GM12878 (cell line): ENCODE results near the gene LYRM4. TPM values are rescaled to one million over a fixed set of nuclear protein-coding genes. Genes with fewer than 3 reads are reported as not detected.

ENCODE experiments used
- ATAC-seq: fragments of 200-7000 bp; cut with Tn5 transposase; 3 replicates; pipeline ENCODE4 v1.9.1; 2020; ENCODE audit warnings: mild to moderate bottlenecking, moderate library complexity
- BruUV-seq: library from RNA; stranded (reverse); fragments of 400-500 nt; replicated peaks from 2 replicates; lab custom pipeline; 2021; lab: Mats Ljungman, UMichigan
- CTCF ChIA-PET: fragments of 300-600 bp; sonication (Branson Sonifier 250); formaldehyde crosslinking; extraction: SDS; loops from one replicate; lab custom pipeline; 2021; ENCODE audit warnings: inconsistent platforms; lab: Yijun Ruan, JAX
- POLR2A ChIA-PET: fragments of 350-600 bp; formaldehyde crosslinking; extraction: SDS; loops from one replicate; lab custom pipeline; 2021; ENCODE audit warnings: inconsistent platforms; lab: Charles Lee
- RAD21 ChIA-PET: fragments of 300-600 bp; sonication (Branson Sonifier 250); formaldehyde crosslinking; loops from one replicate; lab custom pipeline; 2023; ENCODE audit warnings: antibody characterized with exemption; ENCODE audit not compliant: unreplicated experiment; lab: Charles Lee
- SMC1A ChIA-PET: fragments of 300-600 bp; sonication (Branson Sonifier 250); formaldehyde crosslinking; loops from one replicate; lab custom pipeline; 2023; ENCODE audit not compliant: unreplicated experiment, uncharacterized antibody; lab: Charles Lee
- DNase-seq: peaks from one replicate; pipeline ENCODE4 v3.0.0-alpha.2; 2011; ENCODE audit warnings: low read depth, low spot score
- FAIRE-seq: peaks from 3 replicates; lab custom pipeline; 2011; peaks lifted over from hg19 to GRCh38; lab: Jason Lieb, UNC
- H2AFZ ChIP-seq: 2 replicates; pipeline ENCODE4 v1.6.0; 2011; ENCODE audit warnings: low read depth, low read length, control low read depth; ENCODE audit not compliant: control insufficient read depth
- H3K27ac ChIP-seq: 2 replicates; pipeline ENCODE4 v1.5.1; 2011; ENCODE audit warnings: control low read depth; ENCODE audit not compliant: control insufficient read depth, insufficient read depth
- H3K27me3 ChIP-seq, 2 experiments: replicated peaks in 1 of 2; 2 replicates each; pipeline versions ENCODE4 v1.6.0 to v1.6.1; 2011; ENCODE audit warnings: low read length in 1 of 2; ENCODE audit not compliant: control insufficient read depth in 2 of 2, insufficient read depth in 2 of 2
- H3K36me3 ChIP-seq, 2 experiments: 2 replicates each; pipeline ENCODE4 v1.5.1; 2011; ENCODE audit warnings: low read length in 1 of 2; ENCODE audit not compliant: control insufficient read depth in 2 of 2, insufficient read depth in 2 of 2
- H3K4me1 ChIP-seq: 2 replicates; pipeline ENCODE4 v1.6.1; 2011; ENCODE audit warnings: mild to moderate bottlenecking, low read length, moderate library complexity, mixed read lengths; ENCODE audit not compliant: control insufficient read depth, insufficient read depth
- H3K4me2 ChIP-seq: 2 replicates; pipeline ENCODE4 v1.6.0; 2011; ENCODE audit warnings: control low read depth; ENCODE audit not compliant: control insufficient read depth, insufficient read depth
- H3K4me3 ChIP-seq: fragments of 200-600 bp; sonication (generic); 2 replicates; pipeline ENCODE4 v1.5.1; 2016
- H3K79me2 ChIP-seq: 2 replicates; pipeline ENCODE4 v1.6.0; 2011; ENCODE audit warnings: low read length; ENCODE audit not compliant: control insufficient read depth, insufficient read depth
- H3K9ac ChIP-seq: 2 replicates; pipeline ENCODE4 v1.8.0; 2011; ENCODE audit warnings: low read length, control low read depth, mixed read lengths; ENCODE audit not compliant: control insufficient read depth, insufficient read depth
- H3K9me3 ChIP-seq: replicated peaks from 3 replicates; pipeline ENCODE4 v1.5.1; 2011; ENCODE audit warnings: mild to moderate bottlenecking, low read length; ENCODE audit not compliant: control insufficient read depth, insufficient read depth
- H4K20me1 ChIP-seq: 2 replicates; pipeline ENCODE4 v1.6.0; 2011; ENCODE audit not compliant: control insufficient read depth, insufficient read depth
- BHLHE40 ChIP-seq, 2 experiments: fragments of 450-650 bp in 1 of 2; IDR thresholded peaks; 2 replicates each; pipeline ENCODE4 v1.6.1; 2011 to 2017; ENCODE audit warnings: low read depth in 2 of 2, borderline replicate concordance in 1 of 2, improper control_type of control experiment in 1 of 2, low read length in 1 of 2, mild to moderate bottlenecking in 1 of 2
- CBX5 ChIP-seq: sonication (generic); IDR thresholded peaks from 2 replicates; pipeline ENCODE4 v1.6.1; 2016; ENCODE audit warnings: low read depth, moderate library complexity, mild to moderate bottlenecking, inconsistent platforms
- DPF2 ChIP-seq: fragments of 450-650 bp; IDR thresholded peaks from 2 replicates; pipeline ENCODE4 v1.6.1; 2017; ENCODE audit warnings: mild to moderate bottlenecking
- EP300 ChIP-seq, 2 experiments: fragments of 150-350 bp in 1 of 2; IDR thresholded peaks; 2 replicates each; pipeline ENCODE4 v1.6.1; 2011 to 2012; ENCODE audit warnings: low read depth in 2 of 2, low read length in 2 of 2, borderline replicate concordance in 1 of 2, improper control_type of control experiment in 1 of 2, inconsistent platforms in 1 of 2; ENCODE audit not compliant: control insufficient read depth in 1 of 2
- ESRRA ChIP-seq: IDR thresholded peaks from 2 replicates; pipeline ENCODE4 v1.6.1; 2012; ENCODE audit warnings: mild to moderate bottlenecking, low read length, improper control_type of control experiment
- EZH2 ChIP-seq: IDR thresholded peaks from 2 replicates; pipeline ENCODE4 v1.6.1; 2012; ENCODE audit warnings: low read depth, mild to moderate bottlenecking, control low read depth, inconsistent platforms, low read length, borderline replicate concordance; ENCODE audit not compliant: control insufficient read depth
- FOS ChIP-seq: IDR thresholded peaks from 3 replicates; pipeline ENCODE4 v1.6.1; 2011; ENCODE audit warnings: borderline replicate concordance; ENCODE audit not compliant: insufficient read length; ENCODE audit errors: extremely low read depth
- HCFC1 ChIP-seq: fragments of 150-350 bp; IDR thresholded peaks from 2 replicates; pipeline ENCODE4 v1.6.1; 2014; ENCODE audit warnings: low read length
- JUND ChIP-seq: IDR thresholded peaks from 2 replicates; pipeline ENCODE4 v1.6.1; 2012; ENCODE audit warnings: low read depth, mild to moderate bottlenecking, low read length, improper control_type of control experiment, moderate library complexity
- MEF2A ChIP-seq: IDR thresholded peaks from 2 replicates; pipeline ENCODE4 v1.6.1; 2011; ENCODE audit warnings: low read depth, mild to moderate bottlenecking, low read length, moderate library complexity; ENCODE audit not compliant: insufficient read depth
- MYC ChIP-seq: IDR thresholded peaks from 2 replicates; pipeline ENCODE4 v1.6.1; 2011; ENCODE audit warnings: mild to moderate bottlenecking, low read length, moderate library complexity, inconsistent platforms; ENCODE audit not compliant: insufficient read depth, insufficient replicate concordance, insufficient read length, severe bottlenecking
- NR2C1 ChIP-seq: fragments of 450-650 bp; IDR thresholded peaks from 2 replicates; pipeline ENCODE4 v1.6.1; 2017; ENCODE audit warnings: antibody characterized with exemption, mild to moderate bottlenecking, moderate library complexity
- NR2C2 ChIP-seq: IDR thresholded peaks from 2 replicates; pipeline ENCODE4 v1.6.1; 2011; ENCODE audit warnings: borderline replicate concordance, low read depth; ENCODE audit not compliant: control insufficient read depth, insufficient read length
- PML ChIP-seq: IDR thresholded peaks from 2 replicates; pipeline ENCODE4 v1.6.1; 2012; ENCODE audit warnings: low read length, inconsistent platforms
- TCF12 ChIP-seq: IDR thresholded peaks from 2 replicates; pipeline ENCODE4 v1.6.1; 2011; ENCODE audit warnings: low read depth, mild to moderate bottlenecking, low read length
- ZNF217 ChIP-seq: fragments of 450-650 bp; IDR thresholded peaks from 2 replicates; pipeline ENCODE4 v1.6.1; 2017; ENCODE audit warnings: antibody characterized with exemption, mild to moderate bottlenecking
- ZNF274 ChIP-seq: IDR thresholded peaks from one replicate; pipeline ENCODE4 v1.8.0; 2011; ENCODE audit not compliant: insufficient read length, insufficient read depth
- WGBS: methylation state at CpG from one replicate; pipeline ENCODE4 v1.1.6; 2016; ENCODE audit warnings: low lambda C conversion rate; ENCODE audit not compliant: insufficient replicate concordance, insufficient coverage; ENCODE audit errors: missing lambda C conversion rate; 5-methylcytosine and 5-hydroxymethylcytosine counted together
- in situ Hi-C: fragments of 300-500 bp; cut with MboI; formaldehyde crosslinking; loops from 9 replicates; pipeline ENCODE4 v1.14.3; 2018; ENCODE audit warnings: mixed read lengths
- intact Hi-C: fragments of 100-400 bp; cut with micrococcal nuclease; formaldehyde crosslinking; loops from one replicate; pipeline ENCODE4 v1.14.2; 2022; ENCODE audit not compliant: unreplicated experiment
- polyA plus RNA-seq, 11 experiments: library from polyadenylated mRNA; depleted of rRNA in 4 of 11; unstranded in 6 of 11; stranded (reverse) in 5 of 11; fragments of >200 nt; fragmentation: Nextera tagmentation in 4 of 11; fragmentation: Illumina TruSeq in 1 of 11; extraction: Ambion mirVana in 4 of 11; extraction: Trizol in 1 of 11; gene quantifications; 1 replicate in 1 of 11; 2 replicates in 10 of 11; pipeline versions ENCODE4 v1.2.1 to v1.2.3, GENCODE V29; 2011 to 2016; ENCODE audit warnings: inconsistent platforms in 2 of 11, missing spikeins in 2 of 11, low read depth in 1 of 11
- total RNA-seq, 4 experiments: library from RNA; depleted of rRNA in 3 of 4; stranded (reverse); fragments of >200 nt in 3 of 4; fragmentation: Illumina TruSeq in 1 of 4; extraction: Trizol in 1 of 4; gene quantifications; 2 replicates each; pipeline versions ENCODE4 v1.2.1 to v1.2.3, GENCODE V29; 2013 to 2021
- TF ChIP-seq, protein P1 (sequence below): IDR thresholded peaks from 2 replicates; pipeline ENCODE4 v1.6.1; 2012; ENCODE audit warnings: improper control_type of control experiment, low read depth, low read length; ENCODE audit not compliant: insufficient replicate concordance

LYRM4 gene
- total and polyA plus RNA-seq, 10 of the 15 experiments (the other 5 are each of a cell fraction or from before 2014, with no cell fraction given): 32.7 to 66.8 (median 44.0) TPM

DNA sequence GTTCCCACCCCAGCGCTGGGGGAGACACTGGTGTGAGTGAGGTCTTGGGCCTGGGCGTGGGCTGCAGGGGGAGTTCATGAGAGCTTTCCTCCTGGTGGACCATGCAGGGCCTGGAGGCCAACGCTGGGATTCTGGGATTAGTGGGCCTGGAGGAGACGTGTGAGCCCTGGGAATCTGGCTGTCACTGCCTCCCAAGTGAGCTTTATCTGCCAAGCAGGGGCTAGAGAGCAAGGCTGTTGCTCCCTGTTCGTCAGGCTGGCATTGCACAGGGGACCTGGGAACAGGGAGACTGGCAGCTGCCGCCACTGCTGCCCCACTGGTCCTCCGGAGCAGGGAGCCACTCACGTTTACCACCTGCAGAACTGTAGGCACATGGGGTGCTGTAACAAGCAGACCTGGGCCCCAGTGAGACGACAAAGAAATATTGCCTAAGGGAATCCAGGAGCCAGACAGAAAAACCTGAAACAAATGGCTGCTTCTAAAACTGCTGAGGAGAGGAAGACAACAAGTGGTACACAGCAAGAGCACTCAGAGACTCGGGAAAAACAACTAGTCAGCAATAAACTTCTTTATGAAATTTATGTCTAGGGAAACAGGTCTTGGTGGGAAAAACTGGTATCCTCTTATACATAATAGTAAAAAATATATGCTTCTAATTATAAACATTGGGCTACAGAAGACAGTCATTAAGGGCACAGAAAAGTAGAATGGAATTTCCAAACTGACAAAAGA is 130.4 kb downstream of the LYRM4 start (continued):
- TF ChIP-seq, protein P1, sequence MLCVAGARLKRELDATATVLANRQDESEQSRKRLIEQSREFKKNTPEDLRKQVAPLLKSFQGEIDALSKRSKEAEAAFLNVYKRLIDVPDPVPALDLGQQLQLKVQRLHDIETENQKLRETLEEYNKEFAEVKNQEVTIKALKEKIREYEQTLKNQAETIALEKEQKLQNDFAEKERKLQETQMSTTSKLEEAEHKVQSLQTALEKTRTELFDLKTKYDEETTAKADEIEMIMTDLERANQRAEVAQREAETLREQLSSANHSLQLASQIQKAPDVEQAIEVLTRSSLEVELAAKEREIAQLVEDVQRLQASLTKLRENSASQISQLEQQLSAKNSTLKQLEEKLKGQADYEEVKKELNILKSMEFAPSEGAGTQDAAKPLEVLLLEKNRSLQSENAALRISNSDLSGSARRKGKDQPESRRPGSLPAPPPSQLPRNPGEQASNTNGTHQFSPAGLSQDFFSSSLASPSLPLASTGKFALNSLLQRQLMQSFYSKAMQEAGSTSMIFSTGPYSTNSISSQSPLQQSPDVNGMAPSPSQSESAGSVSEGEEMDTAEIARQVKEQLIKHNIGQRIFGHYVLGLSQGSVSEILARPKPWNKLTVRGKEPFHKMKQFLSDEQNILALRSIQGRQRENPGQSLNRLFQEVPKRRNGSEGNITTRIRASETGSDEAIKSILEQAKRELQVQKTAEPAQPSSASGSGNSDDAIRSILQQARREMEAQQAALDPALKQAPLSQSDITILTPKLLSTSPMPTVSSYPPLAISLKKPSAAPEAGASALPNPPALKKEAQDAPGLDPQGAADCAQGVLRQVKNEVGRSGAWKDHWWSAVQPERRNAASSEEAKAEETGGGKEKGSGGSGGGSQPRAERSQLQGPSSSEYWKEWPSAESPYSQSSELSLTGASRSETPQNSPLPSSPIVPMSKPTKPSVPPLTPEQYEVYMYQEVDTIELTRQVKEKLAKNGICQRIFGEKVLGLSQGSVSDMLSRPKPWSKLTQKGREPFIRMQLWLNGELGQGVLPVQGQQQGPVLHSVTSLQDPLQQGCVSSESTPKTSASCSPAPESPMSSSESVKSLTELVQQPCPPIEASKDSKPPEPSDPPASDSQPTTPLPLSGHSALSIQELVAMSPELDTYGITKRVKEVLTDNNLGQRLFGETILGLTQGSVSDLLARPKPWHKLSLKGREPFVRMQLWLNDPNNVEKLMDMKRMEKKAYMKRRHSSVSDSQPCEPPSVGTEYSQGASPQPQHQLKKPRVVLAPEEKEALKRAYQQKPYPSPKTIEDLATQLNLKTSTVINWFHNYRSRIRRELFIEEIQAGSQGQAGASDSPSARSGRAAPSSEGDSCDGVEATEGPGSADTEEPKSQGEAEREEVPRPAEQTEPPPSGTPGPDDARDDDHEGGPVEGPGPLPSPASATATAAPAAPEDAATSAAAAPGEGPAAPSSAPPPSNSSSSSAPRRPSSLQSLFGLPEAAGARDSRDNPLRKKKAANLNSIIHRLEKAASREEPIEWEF: no peak
- TF ChIP-seq ESRRA (no peak), NR2C1 (no peak), ZNF217 (no peak), JUND (no peak)

DNA sequence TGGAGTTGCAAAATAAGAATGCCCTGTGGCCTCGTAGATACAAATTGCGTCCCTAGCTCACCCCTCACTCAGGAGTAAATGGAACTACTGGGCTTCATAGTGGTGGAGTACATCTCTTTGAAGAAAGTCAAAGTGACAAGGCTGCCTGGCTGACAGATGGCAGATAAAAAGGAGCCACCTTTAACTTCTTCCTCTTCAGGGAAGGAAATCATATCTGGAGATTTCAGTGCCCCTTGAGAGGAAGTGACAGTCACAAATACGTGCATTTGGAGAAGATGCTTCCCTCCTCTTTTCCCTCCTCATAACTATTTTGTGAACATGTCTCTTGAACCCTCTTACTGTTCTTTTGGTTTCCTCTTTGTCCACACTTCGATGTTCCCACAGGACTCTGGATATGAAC is 132.4 kb downstream of the LYRM4 start:
- Histone ChIP-seq H2AFZ (no peak overlapping the region), H3K27me3 (no peaks in the 10 kb centered on the region), H3K27ac (no peak overlapping the region), H3K4me3 (no peak overlapping the region), H3K36me3 (no peaks in the 10 kb centered on the region; a peak in 1 of 4 replicates), H3K79me2 (no peaks in the 10 kb centered on the region), H4K20me1 (no peaks in the 10 kb centered on the region), H3K9ac (no peak overlapping the region), H3K9me3 (no peaks in the 10 kb centered on the region), H3K4me1 (peaks cover 11% of the 10 kb centered on the region), H3K4me2 (no peak overlapping the region)
- ChIA-PET POLR2A (no interaction called here), RAD21 (no interaction called here), CTCF (interaction anchor here (1.0 to 1.1 kb wide), 2 partner anchors 15 to 174 kb away, joined by 3 to 4 read pairs; no protein-coding TSS in a partner anchor), SMC1A (interaction anchor here (1.1 to 1.7 kb wide), 2 partner anchors 13 to 15 kb away, joined by 3 read pairs; no protein-coding TSS in a partner anchor)
- intact Hi-C loops: no loop called here
- no peak for FAIRE-seq
- DNase-seq: no peak
- 70% methylated on average over 4 of the region's 4 CpGs for WGBS
- ATAC-seq: no peak
- in situ Hi-C loops: no loop called here
- no TSS peak for BruUV-seq
- TF ChIP-seq BHLHE40 (IDR thresholded peaks at IDR 0.05; ENCODE audit: borderline replicate concordance in 1 of 2, low read depth in 2 of 2, low read length in 1 of 2) (no peak), EZH2 (no peak), ZNF274 (no peak), DPF2 (no peak), MYC (no peak), PML (no peak), MEF2A (no peak), TCF12 (no peak), NR2C2 (no peak), CBX5 (no peak), EP300 (IDR thresholded peaks at IDR 0.05; ENCODE audit: borderline replicate concordance in 1 of 2, control insufficient read depth in 1 of 2, low read depth in 2 of 2, low read length in 2 of 2) (no peak), HCFC1 (no peak), FOS (no peak)
